ENCODE data around the gene RAPGEF2. TPM values are rescaled to one million over a fixed set of nuclear protein-coding genes. Genes with fewer than 3 reads are reported as not detected.

Gene RAPGEF2
- total and polyA plus RNA-seq, 3 donors from 2014 or later, result 18.1 to 51.4 (median 38.9) TPM

DNA sequence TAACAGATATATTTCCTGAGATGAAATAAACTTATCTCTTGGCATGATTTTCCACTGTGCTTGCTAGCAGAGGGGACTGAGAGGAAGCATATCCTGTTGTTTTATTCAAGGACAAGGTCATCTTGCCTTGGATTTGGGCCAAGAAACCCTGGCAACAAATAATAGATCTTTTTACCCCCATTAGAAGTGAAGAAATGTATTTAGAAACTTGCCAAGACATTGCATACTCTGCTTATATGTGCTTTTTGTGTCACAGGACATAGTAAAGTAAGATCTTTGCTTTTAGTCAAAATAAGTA lies 170.2 kb downstream of the RAPGEF2 start:
- TF ChIP-seq POLR2A (IDR thresholded peaks at IDR 0.05), result no peak
- TF ChIP-seq, protein P1, sequence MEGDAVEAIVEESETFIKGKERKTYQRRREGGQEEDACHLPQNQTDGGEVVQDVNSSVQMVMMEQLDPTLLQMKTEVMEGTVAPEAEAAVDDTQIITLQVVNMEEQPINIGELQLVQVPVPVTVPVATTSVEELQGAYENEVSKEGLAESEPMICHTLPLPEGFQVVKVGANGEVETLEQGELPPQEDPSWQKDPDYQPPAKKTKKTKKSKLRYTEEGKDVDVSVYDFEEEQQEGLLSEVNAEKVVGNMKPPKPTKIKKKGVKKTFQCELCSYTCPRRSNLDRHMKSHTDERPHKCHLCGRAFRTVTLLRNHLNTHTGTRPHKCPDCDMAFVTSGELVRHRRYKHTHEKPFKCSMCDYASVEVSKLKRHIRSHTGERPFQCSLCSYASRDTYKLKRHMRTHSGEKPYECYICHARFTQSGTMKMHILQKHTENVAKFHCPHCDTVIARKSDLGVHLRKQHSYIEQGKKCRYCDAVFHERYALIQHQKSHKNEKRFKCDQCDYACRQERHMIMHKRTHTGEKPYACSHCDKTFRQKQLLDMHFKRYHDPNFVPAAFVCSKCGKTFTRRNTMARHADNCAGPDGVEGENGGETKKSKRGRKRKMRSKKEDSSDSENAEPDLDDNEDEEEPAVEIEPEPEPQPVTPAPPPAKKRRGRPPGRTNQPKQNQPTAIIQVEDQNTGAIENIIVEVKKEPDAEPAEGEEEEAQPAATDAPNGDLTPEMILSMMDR (IDR thresholded peaks at IDR 0.05), result no peak
- Histone ChIP-seq H3K9me3 (no peaks in the 10 kb centered on the region), H3K27ac (no peak overlapping the region), H3K27me3 (no peaks in the 10 kb centered on the region), H3K36me3 (ENCODE audit: low read depth, missing control alignments) (no peaks in the 10 kb centered on the region), H3K4me3 (no peak overlapping the region), H3K4me1 (peaks cover 7% of the 10 kb centered on the region)
- intact Hi-C loops (cut with DNase I; ENCODE audit: low total_unique reads), result no loop called here
- no peak for DNase-seq

DNA sequence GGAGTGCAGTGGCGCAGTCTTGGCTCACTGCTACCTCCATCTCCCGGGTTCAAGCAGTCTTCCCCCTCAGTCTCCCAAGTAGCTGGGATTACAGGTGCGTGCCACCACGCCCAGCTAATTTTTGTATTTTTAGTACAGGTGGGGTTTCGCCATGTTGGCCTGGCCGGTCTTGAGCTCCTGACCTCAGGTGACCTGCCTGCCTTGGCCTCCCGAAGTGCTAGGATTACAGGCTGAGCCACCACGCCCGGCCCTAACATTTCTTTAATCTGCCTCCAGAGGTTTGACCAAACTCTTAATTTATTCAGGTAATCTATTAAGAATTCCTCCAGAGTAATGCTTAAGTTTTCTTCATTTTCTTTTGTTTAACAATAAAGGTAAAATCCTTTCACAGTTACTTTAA lies 171.0 kb downstream of the RAPGEF2 start:
- intact Hi-C loops (cut with DNase I; ENCODE audit: low total_unique reads), result no loop called here
- H3K9me3 ChIP-seq, result no peaks in the 10 kb centered on the region
- no peaks in the 10 kb centered on the region for H3K36me3 ChIP-seq (ENCODE audit: low read depth, missing control alignments)
- DNase-seq, result no peak
- TF ChIP-seq, protein P1 (IDR thresholded peaks at IDR 0.05), result no peak
- no peak for TF ChIP-seq POLR2A (IDR thresholded peaks at IDR 0.05)
- H3K27me3 ChIP-seq, result no peaks in the 10 kb centered on the region
- no peak overlapping the region for H3K4me3 ChIP-seq
- H3K27ac ChIP-seq, result no peak overlapping the region
- WGBS, 2 donors, result 84 to 86% methylated on average over 9 of the region's 9 CpGs
- H3K4me1 ChIP-seq, result peaks cover 7% of the 10 kb centered on the region

DNA sequence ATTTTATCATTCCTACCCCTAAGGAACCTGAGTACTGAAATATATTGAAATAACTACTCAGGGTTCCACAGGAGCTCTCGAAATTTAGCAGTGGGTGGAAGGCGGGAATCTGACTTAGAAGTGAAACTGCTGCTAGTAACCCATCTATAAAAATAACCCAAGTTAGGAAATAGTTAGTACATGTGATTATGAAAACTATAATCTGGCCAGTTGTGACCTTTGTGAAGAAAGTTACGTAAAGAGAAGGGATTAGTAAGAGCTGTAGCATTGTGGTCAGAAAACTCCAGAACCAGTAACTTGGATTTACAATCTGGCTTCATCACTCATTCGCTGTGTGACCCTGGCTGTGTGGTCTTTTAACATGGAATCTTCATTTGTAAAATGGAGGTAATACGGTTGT lies 175.5 kb downstream of the RAPGEF2 start:
- TF ChIP-seq, protein P1 (IDR thresholded peaks at IDR 0.05), result no peak
- TF ChIP-seq POLR2A (IDR thresholded peaks at IDR 0.05), result no peak
- H3K4me3 ChIP-seq, result no peak overlapping the region
- no peak overlapping the region for H3K27ac ChIP-seq
- H3K36me3 ChIP-seq (ENCODE audit: low read depth, missing control alignments), result no peaks in the 10 kb centered on the region
- H3K9me3 ChIP-seq, result no peaks in the 10 kb centered on the region
- no peaks in the 10 kb centered on the region for H3K27me3 ChIP-seq
- intact Hi-C loops (cut with DNase I; ENCODE audit: low total_unique reads), result no loop called here
- DNase-seq, result no peak
- no peaks in the 10 kb centered on the region for H3K4me1 ChIP-seq
- 87 to 90% methylated on average over 5 of the region's 5 CpGs for WGBS, 2 donors

DNA sequence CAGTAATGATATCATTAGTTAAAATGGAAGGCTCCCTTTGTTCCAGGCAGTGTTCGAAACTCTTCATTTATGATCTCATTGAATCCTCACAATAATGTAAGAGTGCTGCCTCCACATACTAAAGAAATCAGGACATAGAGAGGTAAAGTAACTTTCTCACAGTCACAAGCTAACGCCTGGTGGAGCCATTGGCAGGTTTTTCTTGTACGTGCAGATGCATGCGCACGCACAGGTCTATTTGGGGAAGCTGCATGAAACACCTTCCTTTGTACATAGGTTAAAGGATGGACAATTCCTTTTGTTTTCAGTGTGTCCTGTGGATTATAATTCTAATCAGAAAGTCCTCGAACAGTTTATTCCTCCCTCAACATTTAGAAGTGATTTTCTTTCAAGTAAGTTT lies 176.2 kb downstream of the RAPGEF2 start:
- TF ChIP-seq, protein P1 (IDR thresholded peaks at IDR 0.05), result no peak
- no peak for TF ChIP-seq POLR2A (IDR thresholded peaks at IDR 0.05)
- Histone ChIP-seq H3K27ac (no peak overlapping the region), H3K36me3 (ENCODE audit: low read depth, missing control alignments) (no peaks in the 10 kb centered on the region), H3K4me3 (no peak overlapping the region), H3K4me1 (peaks cover 2% of the 10 kb centered on the region), H3K9me3 (no peaks in the 10 kb centered on the region), H3K27me3 (no peaks in the 10 kb centered on the region)
- no peak for DNase-seq
- intact Hi-C loops (cut with DNase I; ENCODE audit: low total_unique reads), result no loop called here
- WGBS, 2 donors, result 85 to 87% methylated on average over 6 of the region's 6 CpGs

DNA sequence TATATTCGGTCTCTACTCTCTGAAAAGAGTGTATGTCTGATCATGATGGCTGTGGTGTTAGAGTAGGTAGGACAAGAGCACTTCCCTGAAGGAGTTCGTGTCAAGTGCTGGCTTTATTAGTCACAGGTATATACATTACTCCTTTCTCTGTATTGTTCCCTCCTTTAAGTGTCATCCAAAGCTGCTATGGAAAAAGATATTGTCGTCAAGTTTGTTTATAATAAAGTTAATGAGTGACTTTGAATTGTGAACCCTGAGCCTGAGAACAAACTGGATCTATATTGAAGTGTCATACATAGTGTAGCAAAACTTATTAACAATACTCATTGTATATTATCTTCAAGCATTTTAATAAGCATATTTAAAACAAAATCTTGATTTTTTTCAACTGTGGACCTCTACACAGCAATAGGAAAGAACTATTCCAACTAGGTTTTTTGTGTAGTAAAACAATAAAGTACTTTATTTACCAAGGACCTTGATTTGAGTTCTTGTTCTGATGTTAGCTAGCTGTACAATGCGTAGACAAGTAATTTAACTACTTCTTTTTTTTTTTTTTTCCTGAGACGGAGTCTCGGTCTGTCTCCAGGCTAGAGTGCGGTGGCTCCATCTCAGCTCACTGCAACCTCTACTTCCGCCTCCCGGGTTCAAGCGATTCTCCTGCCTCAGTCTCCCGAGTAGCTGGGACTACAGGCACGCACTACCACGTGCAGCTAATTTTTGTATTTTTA lies 177.7 kb downstream of the RAPGEF2 start:
- Histone ChIP-seq H3K4me3 (no peak overlapping the region), H3K27me3 (no peaks in the 10 kb centered on the region), H3K9me3 (no peaks in the 10 kb centered on the region), H3K27ac (no peak overlapping the region), H3K36me3 (ENCODE audit: low read depth, missing control alignments) (no peaks in the 10 kb centered on the region), H3K4me1 (peaks cover 2% of the 10 kb centered on the region)
- 94 to 96% methylated on average over 13 of the region's 13 CpGs for WGBS, 2 donors
- intact Hi-C loops (cut with DNase I; ENCODE audit: low total_unique reads), result no loop called here
- no peak for DNase-seq
- no peak for TF ChIP-seq POLR2A (IDR thresholded peaks at IDR 0.05)
- TF ChIP-seq, protein P1 (IDR thresholded peaks at IDR 0.05), result no peak

All from testis (tissue), 3 donors.